OCI-LY3 (cell line): ENCODE data around the gene PDCD7.

ENCODE experiments used
- H2AFZ ChIP-seq: fragments of 200-600, 300-600 bp; shearing (Covaris generic); 2 replicates; pipeline ENCODE4 v1.6.0; 2014; ENCODE audit warnings: antibody characterized with exemption, low read depth, low read length
- H3K27ac ChIP-seq: fragments of 200-600, 300-600 bp; sonication (generic); 2 replicates; pipeline ENCODE4 v1.5.1; 2014; ENCODE audit warnings: mild to moderate bottlenecking, low read length, moderate library complexity, mixed read lengths
- H3K27me3 ChIP-seq: fragments of 200-600, 300-600 bp; sonication (generic); 2 replicates; pipeline ENCODE4 v1.6.1; 2014; ENCODE audit warnings: low read depth, low read length, mixed read lengths
- H3K36me3 ChIP-seq: fragments of 200-600, 300-600 bp; sonication (generic); replicated peaks from 2 replicates; pipeline ENCODE3; 2014; ENCODE audit warnings: low read depth, low read length, mixed read lengths
- H3K4me1 ChIP-seq: fragments of 300-600, 200-600 bp; sonication (generic); 2 replicates; pipeline ENCODE4 v1.6.1; 2014; ENCODE audit warnings: low read length, mixed read lengths
- H3K4me2 ChIP-seq: fragments of 200-600, 300-600 bp; sonication (generic); 2 replicates; pipeline ENCODE4 v1.6.1; 2014; ENCODE audit warnings: low read length, mixed read lengths
- H3K4me3 ChIP-seq: fragments of 300-600, 200-600 bp; sonication (generic); 2 replicates; pipeline ENCODE4 v1.5.1; 2014; ENCODE audit warnings: antibody characterized with exemption, mild to moderate bottlenecking, low read length, moderate library complexity
- H3K79me2 ChIP-seq: fragments of 300-600, 200-600 bp; shearing (Covaris generic); 2 replicates; pipeline ENCODE4 v1.6.1; 2014; ENCODE audit warnings: mild to moderate bottlenecking, low read length, mixed read lengths
- H3K9ac ChIP-seq: fragments of 300-600, 200-600 bp; shearing (Covaris generic); 2 replicates; pipeline ENCODE4 v1.6.0; 2014; ENCODE audit warnings: mild to moderate bottlenecking, low read length, moderate library complexity
- H3K9me3 ChIP-seq: fragments of 200-600, 300-600 bp; shearing (Covaris generic); 2 replicates; pipeline ENCODE4 v1.6.1; 2014; ENCODE audit warnings: low read length, mixed read lengths; ENCODE audit not compliant: insufficient read depth
- H4K20me1 ChIP-seq: fragments of 200-600, 300-600 bp; sonication (generic); 2 replicates; pipeline ENCODE4 v1.6.1; 2016; ENCODE audit warnings: low read length, mixed read lengths; ENCODE audit not compliant: insufficient read depth
- CTCF ChIP-seq: fragments of 200-600, 300-600 bp; sonication (generic); IDR thresholded peaks from 2 replicates; pipeline ENCODE4 v1.5.1; 2014; ENCODE audit warnings: antibody characterized with exemption, low read length, low read depth
- EZH2phosphoT487 ChIP-seq: fragments of 200-600 bp; shearing (Covaris generic); IDR thresholded peaks from 2 replicates; pipeline ENCODE4 v1.6.1; 2018; ENCODE audit warnings: antibody characterized with exemption, mixed run types, low read depth

The PDCD7 gene

GRCh38 chr15:65172531-65172930, 38.9 kb upstream of the PDCD7 start:
- H2AFZ ChIP-seq: no peak overlapping the region
- TF ChIP-seq CTCF: no peak
- TF ChIP-seq EZH2phosphoT487: no peak
- H3K4me1 ChIP-seq: peaks cover 15% of the 10 kb centered on the region
- H3K79me2 ChIP-seq: peaks cover 32% of the 10 kb centered on the region
- no peak overlapping the region for H3K9ac ChIP-seq
- H3K27me3 ChIP-seq: no peaks in the 10 kb centered on the region
- H3K9me3 ChIP-seq: no peaks in the 10 kb centered on the region
- no peak overlapping the region for H3K27ac ChIP-seq
- H3K36me3 ChIP-seq: peaks cover 53% of the 10 kb centered on the region
- peaks cover 28% of the 10 kb centered on the region for H4K20me1 ChIP-seq
- no peak overlapping the region for H3K4me2 ChIP-seq
- no peak overlapping the region for H3K4me3 ChIP-seq

- H4K20me1 ChIP-seq: peaks cover 28% of the 10 kb centered on the region
- H3K36me3 ChIP-seq: peaks cover 49% of the 10 kb centered on the region
- no peak overlapping the region for H2AFZ ChIP-seq
- no peaks in the 10 kb centered on the region for H3K9me3 ChIP-seq
- H3K4me1 ChIP-seq: peaks cover 15% of the 10 kb centered on the region
- no peak for TF ChIP-seq EZH2phosphoT487
- no peak for TF ChIP-seq CTCF
- no peak overlapping the region for H3K9ac ChIP-seq
- no peak overlapping the region for H3K4me2 ChIP-seq
- no peak overlapping the region for H3K4me3 ChIP-seq
- no peaks in the 10 kb centered on the region for H3K27me3 ChIP-seq
- peaks cover 32% of the 10 kb centered on the region for H3K79me2 ChIP-seq
- no peak overlapping the region for H3K27ac ChIP-seq
Observed at GRCh38 chr15:65171428-65171827, 37.8 kb upstream of the PDCD7 start.

- Histone ChIP-seq H3K79me2 (peaks cover 19% of the 10 kb centered on the region), H4K20me1 (peaks cover 18% of the 10 kb centered on the region), H3K36me3 (peaks cover 38% of the 10 kb centered on the region), H2AFZ (no peak overlapping the region), H3K4me3 (no peak overlapping the region), H3K4me1 (peaks cover under 1% of the 10 kb centered on the region), H3K9ac (no peak overlapping the region), H3K27me3 (no peaks in the 10 kb centered on the region), H3K4me2 (no peak overlapping the region), H3K27ac (no peak overlapping the region), H3K9me3 (no peaks in the 10 kb centered on the region)
- no peak for TF ChIP-seq EZH2phosphoT487
- no peak for TF ChIP-seq CTCF
Observed at GRCh38 chr15:65165875-65166274, 32.3 kb upstream of the PDCD7 start.

GRCh38 chr15:65164139-65164538, 30.5 kb upstream of the PDCD7 start:
- Histone ChIP-seq H3K4me2 (no peak overlapping the region), H3K9me3 (no peaks in the 10 kb centered on the region), H3K79me2 (peaks cover 15% of the 10 kb centered on the region), H3K9ac (no peak overlapping the region), H2AFZ (no peak overlapping the region), H4K20me1 (peaks cover 18% of the 10 kb centered on the region), H3K27ac (no peak overlapping the region), H3K4me1 (no peaks in the 10 kb centered on the region), H3K36me3 (peaks cover 34% of the 10 kb centered on the region), H3K4me3 (no peak overlapping the region), H3K27me3 (no peaks in the 10 kb centered on the region)
- TF ChIP-seq CTCF: no peak
- TF ChIP-seq EZH2phosphoT487: no peak
